Ovary (tissue), 3 donors: Measurements from ENCODE around the gene TSPAN5.

Experiments used
- CTCF ChIP-seq, 3 donors: fragments of 450-650 bp in 2 of 3; fragments of 200-600 bp in 1 of 3; IDR thresholded peaks; one replicate each; pipeline versions ENCODE4 v1.5.1 to v1.8.0; 2016 to 2022; ENCODE audit warnings: antibody characterized with exemption in 3 of 3, mild to moderate bottlenecking in 1 of 3
- POLR2A ChIP-seq: fragments of 450-650 bp; IDR thresholded peaks from one replicate; pipeline ENCODE4 v1.6.1; 2017; ENCODE audit warnings: antibody characterized with exemption, mild to moderate bottlenecking, moderate library complexity
- donor health status: DM: no; HTN: no; CAD: no.

- no peak for TF ChIP-seq POLR2A
- no peak for TF ChIP-seq CTCF (IDR thresholded peaks at IDR 0.05)
These were observed 147.5 kb downstream of the TSPAN5 start for GRCh38 chr4:98510757-98511517.
